Kidney (tissue), 22 donors: Measurements from ENCODE around the gene CBR1. TPM values are rescaled to one million over a fixed set of nuclear protein-coding genes. Genes with fewer than 3 reads are reported as not detected.
A peak's percentile ranks its signal among the peaks of the same experiment; 100 is the strongest.

Experiments used
- DNase-seq, 5 donors: peaks; one replicate each; pipeline ENCODE4 v3.0.0-alpha.2; 2013 to 2020
- FAIRE-seq: peaks from 2 replicates; lab custom pipeline; 2012; peaks lifted over from hg19 to GRCh38; lab: Jason Lieb, UNC
- H3K27ac ChIP-seq, 2 donors: one replicate each; pipeline ENCODE4 v1.7.0; 2013; ENCODE audit warnings: low read depth in 2 of 2, low read length in 2 of 2, inconsistent platforms in 1 of 2
- H3K27me3 ChIP-seq: one replicate; pipeline ENCODE4 v1.7.1; 2013; ENCODE audit warnings: low read length, inconsistent platforms; ENCODE audit not compliant: control insufficient read depth, insufficient read depth
- H3K36me3 ChIP-seq, 3 donors: one replicate each; pipeline versions ENCODE4 v1.7.0 to v1.7.1; 2013; ENCODE audit warnings: low read length in 3 of 3, control low read depth in 1 of 3, inconsistent platforms in 1 of 3; ENCODE audit not compliant: insufficient read depth in 3 of 3, control insufficient read depth in 2 of 3
- H3K4me1 ChIP-seq, 3 donors: one replicate each; pipeline versions ENCODE4 v1.7.0 to v1.7.1; 2013; ENCODE audit warnings: low read length in 3 of 3, inconsistent platforms in 1 of 3, low read depth in 1 of 3; ENCODE audit not compliant: control insufficient read depth in 2 of 3, insufficient read depth in 2 of 3
- H3K4me3 ChIP-seq, 3 donors: one replicate each; pipeline versions ENCODE4 v1.7.0 to v1.8.1; 2013; ENCODE audit warnings: low read length in 3 of 3, control low read depth in 1 of 3, inconsistent platforms in 1 of 3
- H3K9ac ChIP-seq, 3 donors: one replicate each; pipeline versions ENCODE4 v1.7.0 to v1.7.1; 2013; ENCODE audit warnings: low read length in 3 of 3, control low read depth in 1 of 3, inconsistent platforms in 1 of 3
- H3K9me3 ChIP-seq, 3 donors: one replicate each; pipeline versions ENCODE4 v1.7.0 to v1.7.1; 2013; ENCODE audit warnings: low read length in 3 of 3, control low read depth in 1 of 3, inconsistent platforms in 1 of 3; ENCODE audit not compliant: control insufficient read depth in 2 of 3, insufficient read depth in 1 of 3
- intact Hi-C: fragments of 100-400 bp; cut with DNase I; formaldehyde crosslinking; loops from one replicate; pipeline ENCODE4 v1.11.1; 2022
- long read RNA-seq, 10 donors: library from polyadenylated mRNA in 1 of 10; unstranded in 1 of 10; transcript quantifications; one replicate each; pipeline ENCODE4 v2.0.0 and lab custom pipeline, GENCODE V29; 2021 to 2026
- polyA plus RNA-seq: library from polyadenylated mRNA; stranded (reverse); fragments of 350-450 nt; fragmentation: Illumina TruSeq; extraction: RNeasy Lipid Tissue Mini Kit (QIAGEN cat#74804); gene quantifications from one replicate; pipeline ENCODE4 v1.2.3, GENCODE V29; 2014; ENCODE audit warnings: low read depth, low replicate concordance; ENCODE audit not compliant: insufficient read depth
- total RNA-seq: library from RNA; stranded (reverse); fragmentation: NEBNext Ultra II Directional; extraction: Animal tissue kit (Norgen Biotek cat#: 25700); gene quantifications from one replicate; pipeline ENCODE4 v1.2.1, GENCODE V29; 2021
- TF ChIP-seq, protein P1 (sequence below): IDR thresholded peaks from 3 replicates; pipeline ENCODE4 v1.5.1; 2012; ENCODE audit warnings: mild to moderate bottlenecking, moderate library complexity, borderline replicate concordance; ENCODE audit not compliant: insufficient read depth; ENCODE audit errors: extremely low read depth
- donor health status: control.
- donor health status: control.
- donor health status: control.
- donor health status: control.
- donor health status: control.
- donor health status: DM: yes; HTN: yes; CAD: no.
- donor health status: Normal renal cell carcinoma (clear cell type).

Gene CBR1
- 94.3 TPM for total RNA-seq
- 379 TPM for polyA plus RNA-seq
- long read RNA-seq, donor 1, transcript CBR1-201 (3 exons, 1,293 nt): major isoform, 35 of 52 reads
- long read RNA-seq, donor 1, partial matches to known transcripts: 16 of 52 reads
- long read RNA-seq, donor 1, other reads (novel, unspliced or antisense): 0 of 52 reads
- long read RNA-seq, donor 2, transcript CBR1-201 (3 exons, 1,293 nt): major isoform, 51 of 59 reads
- long read RNA-seq, donor 2, partial matches to known transcripts: 8 of 59 reads
- long read RNA-seq, donor 2, other reads (novel, unspliced or antisense): 0 of 59 reads
- long read RNA-seq, donor 3, transcript CBR1-201 (3 exons, 1,293 nt): major isoform, 60 of 80 reads
- long read RNA-seq, donor 3, partial matches to known transcripts: 18 of 80 reads
- long read RNA-seq, donor 3, other reads (novel, unspliced or antisense): 0 of 80 reads
- long read RNA-seq, donor 4, transcript CBR1-201 (3 exons, 1,293 nt): major isoform, 42 of 42 reads
- long read RNA-seq, donor 4, partial matches to known transcripts: 0 of 42 reads
- long read RNA-seq, donor 4, other reads (novel, unspliced or antisense): 0 of 42 reads
- long read RNA-seq, donor 5, partial matches to known transcripts: 0 of 3 reads
- long read RNA-seq, donor 5, other reads (novel, unspliced or antisense): 0 of 3 reads
- long read RNA-seq, donor 6, transcript CBR1-201 (3 exons, 1,293 nt): major isoform, 30 of 48 reads
- long read RNA-seq, donor 6, partial matches to known transcripts: 17 of 48 reads
- long read RNA-seq, donor 6, other reads (novel, unspliced or antisense): 0 of 48 reads
- long read RNA-seq, donor 7, transcript CBR1-201 (3 exons, 1,293 nt): major isoform, 136 of 142 reads
- long read RNA-seq, donor 7, partial matches to known transcripts: 5 of 142 reads
- long read RNA-seq, donor 7, other reads (novel, unspliced or antisense): 1 of 142 reads
- long read RNA-seq, donor 8, transcript CBR1-201 (3 exons, 1,293 nt): major isoform, 41 of 61 reads
- long read RNA-seq, donor 8, partial matches to known transcripts: 15 of 61 reads
- long read RNA-seq, donor 8, other reads (novel, unspliced or antisense): 0 of 61 reads
- long read RNA-seq, donor 9, transcript CBR1-201 (3 exons, 1,293 nt): major isoform, 36 of 53 reads
- long read RNA-seq, donor 9, partial matches to known transcripts: 16 of 53 reads
- long read RNA-seq, donor 9, other reads (novel, unspliced or antisense): 0 of 53 reads
- long read RNA-seq, donor 10, transcript CBR1-201 (3 exons, 1,293 nt): major isoform, 38 of 57 reads
- long read RNA-seq, donor 10, partial matches to known transcripts: 19 of 57 reads
- long read RNA-seq, donor 10, other reads (novel, unspliced or antisense): 0 of 57 reads

- H3K36me3 ChIP-seq: peaks cover 2 to 8% (median 3%) of the 10 kb centered on the region in 3 donors
- H3K9me3 ChIP-seq: peaks cover 0 to 8% (median 0%) of the 10 kb centered on the region in 3 donors
- H3K9ac ChIP-seq: peak within 1 kb of the TSS; percentile 44 to 77 (median 69)
- H3K27ac ChIP-seq: peak within 1 kb of the TSS; percentile 65 to 89
- DNase-seq (peak; percentile 74 to 98 (median 90)), FAIRE-seq (peak; percentile 8)
- H3K4me1 ChIP-seq: peaks cover 0 to 17% (median 13%) of the 10 kb centered on the region in 3 donors
- TF ChIP-seq, protein P1, sequence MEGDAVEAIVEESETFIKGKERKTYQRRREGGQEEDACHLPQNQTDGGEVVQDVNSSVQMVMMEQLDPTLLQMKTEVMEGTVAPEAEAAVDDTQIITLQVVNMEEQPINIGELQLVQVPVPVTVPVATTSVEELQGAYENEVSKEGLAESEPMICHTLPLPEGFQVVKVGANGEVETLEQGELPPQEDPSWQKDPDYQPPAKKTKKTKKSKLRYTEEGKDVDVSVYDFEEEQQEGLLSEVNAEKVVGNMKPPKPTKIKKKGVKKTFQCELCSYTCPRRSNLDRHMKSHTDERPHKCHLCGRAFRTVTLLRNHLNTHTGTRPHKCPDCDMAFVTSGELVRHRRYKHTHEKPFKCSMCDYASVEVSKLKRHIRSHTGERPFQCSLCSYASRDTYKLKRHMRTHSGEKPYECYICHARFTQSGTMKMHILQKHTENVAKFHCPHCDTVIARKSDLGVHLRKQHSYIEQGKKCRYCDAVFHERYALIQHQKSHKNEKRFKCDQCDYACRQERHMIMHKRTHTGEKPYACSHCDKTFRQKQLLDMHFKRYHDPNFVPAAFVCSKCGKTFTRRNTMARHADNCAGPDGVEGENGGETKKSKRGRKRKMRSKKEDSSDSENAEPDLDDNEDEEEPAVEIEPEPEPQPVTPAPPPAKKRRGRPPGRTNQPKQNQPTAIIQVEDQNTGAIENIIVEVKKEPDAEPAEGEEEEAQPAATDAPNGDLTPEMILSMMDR: no peak
- H3K4me3 ChIP-seq: peak within 1 kb of the TSS; percentile 72 to 81 (median 77)
- H3K27me3 ChIP-seq: no peaks in the 10 kb centered on the region
- intact Hi-C loops: no loop called here
Observed at GRCh38 chr21:36069713-36070583, at the start of gene CBR1. CBR1 (plus strand) TSS chr21:36070024; CDS start chr21:36070116, 92 bp downstream.

DNA sequence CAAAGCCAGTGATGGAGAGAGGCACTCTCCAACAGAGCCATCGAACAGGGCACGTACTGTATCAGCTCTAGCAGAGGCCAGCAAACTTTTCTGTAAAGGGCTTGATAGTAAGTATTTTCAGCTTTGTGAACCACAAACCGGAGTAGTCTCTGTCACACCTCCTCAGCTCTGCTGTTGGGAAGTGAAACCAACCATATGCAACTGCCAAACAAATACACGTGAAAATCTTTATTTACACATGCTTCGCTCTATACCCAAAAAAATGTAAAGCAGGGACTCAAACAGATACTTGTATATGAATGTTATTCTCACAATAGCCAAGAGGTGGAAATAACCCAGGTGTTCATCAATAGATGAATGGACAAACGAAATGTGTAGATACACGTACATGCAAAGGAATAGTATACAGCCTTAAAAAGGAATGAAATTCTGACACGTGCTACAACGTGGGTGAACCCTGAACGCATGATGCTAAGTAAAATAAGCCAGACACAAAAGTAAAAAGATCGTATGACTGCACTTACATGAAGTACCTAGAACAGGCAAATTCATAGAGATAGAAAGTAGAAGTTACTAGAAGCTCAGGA lies 48.5 kb upstream of the CBR1 start:
- Histone ChIP-seq H3K4me3 (no peak overlapping the region), H3K9ac (no peak overlapping the region), H3K4me1 (no peaks in the 10 kb centered on the region), H3K9me3 (no peaks in the 10 kb centered on the region), H3K27ac (no peak overlapping the region), H3K36me3 (no peaks in the 10 kb centered on the region), H3K27me3 (no peaks in the 10 kb centered on the region)
- TF ChIP-seq, protein P1: no peak
- FAIRE-seq (no peak), DNase-seq (no peak)
- intact Hi-C loops: no loop called here
